COLO829 (cell line): ENCODE measurements around the gene LSP1.

ENCODE experiments used
- DNase-seq: peaks from one replicate; pipeline ENCODE4 v3.0.0; 2012; ENCODE audit warnings: low spot score

LSP1 gene

GRCh38 chr11:1848640-1849430, 4.0 kb upstream of the LSP1 start:
- DNase-seq, result no peak

GRCh38 chr11:1851468-1852180, 1.3 kb upstream of the LSP1 start:
- no peak for DNase-seq

DNA sequence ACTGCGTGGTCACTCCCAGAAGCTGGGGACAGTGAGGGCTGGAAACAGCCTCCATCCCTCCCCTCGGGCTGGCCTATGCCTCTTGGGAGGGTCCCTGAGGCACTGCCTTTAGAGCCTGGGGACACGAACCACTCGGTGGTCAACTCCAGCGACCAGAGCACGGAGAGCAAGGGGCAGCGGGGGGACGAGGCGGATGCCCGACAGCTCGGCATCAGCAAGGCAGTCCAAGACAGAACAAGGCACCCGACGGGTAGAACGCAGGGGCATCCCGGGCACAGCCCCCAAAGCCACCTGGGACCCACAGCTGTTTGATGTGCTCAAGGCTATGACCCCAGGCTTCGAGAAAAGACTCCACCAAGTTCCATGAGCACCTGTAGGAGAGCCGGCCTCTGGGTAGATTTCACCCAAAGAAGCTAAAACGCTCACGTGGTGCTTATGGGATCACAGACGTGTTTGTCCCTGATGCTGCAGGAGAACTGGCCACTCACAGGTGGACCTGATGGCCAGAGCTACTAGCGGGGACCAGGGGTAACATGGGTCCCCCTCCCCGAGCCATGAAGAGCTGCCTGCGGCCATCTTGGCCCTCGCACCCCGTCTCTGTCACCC, 510 bp upstream of the LSP1 start:
- DNase-seq, result no peak

DNA sequence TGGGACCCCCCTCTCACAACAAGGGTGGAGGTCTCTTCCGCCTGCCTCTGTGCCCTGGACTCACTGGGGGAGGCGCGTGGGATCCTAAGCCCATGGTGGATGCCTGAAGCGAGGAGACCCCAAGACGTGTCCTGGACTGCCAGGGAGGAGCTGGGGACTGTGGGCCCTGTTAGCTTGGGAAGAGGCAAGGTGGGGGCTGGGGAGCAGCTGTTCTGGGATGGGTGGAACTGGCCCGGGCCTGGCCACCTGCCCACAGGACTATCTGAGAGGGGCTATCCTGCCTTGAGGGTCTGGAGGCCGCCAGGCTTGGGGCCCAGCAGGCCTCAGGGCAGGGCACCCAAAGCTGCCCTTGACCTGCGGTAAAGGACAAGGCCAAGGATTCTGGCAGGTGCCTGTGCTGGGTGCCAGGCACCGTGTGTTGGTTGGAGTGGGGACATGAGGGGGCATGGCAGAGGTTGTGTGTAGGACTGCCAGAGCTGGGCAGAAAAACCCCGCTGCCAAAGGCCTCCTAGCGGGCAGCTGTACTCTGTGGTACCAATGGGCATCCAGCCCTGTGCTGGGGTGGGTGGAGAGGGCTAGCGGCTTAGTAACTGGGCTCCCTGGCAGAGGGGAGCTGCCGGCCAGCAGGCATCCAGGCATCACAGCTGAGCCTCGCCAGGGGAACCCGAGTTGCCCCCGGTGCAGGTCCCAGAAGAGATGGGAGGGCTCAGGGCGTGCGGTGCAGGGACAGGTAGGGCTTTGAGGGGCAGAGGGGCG, 670 bp downstream of the LSP1 start:
- no peak for DNase-seq

DNA sequence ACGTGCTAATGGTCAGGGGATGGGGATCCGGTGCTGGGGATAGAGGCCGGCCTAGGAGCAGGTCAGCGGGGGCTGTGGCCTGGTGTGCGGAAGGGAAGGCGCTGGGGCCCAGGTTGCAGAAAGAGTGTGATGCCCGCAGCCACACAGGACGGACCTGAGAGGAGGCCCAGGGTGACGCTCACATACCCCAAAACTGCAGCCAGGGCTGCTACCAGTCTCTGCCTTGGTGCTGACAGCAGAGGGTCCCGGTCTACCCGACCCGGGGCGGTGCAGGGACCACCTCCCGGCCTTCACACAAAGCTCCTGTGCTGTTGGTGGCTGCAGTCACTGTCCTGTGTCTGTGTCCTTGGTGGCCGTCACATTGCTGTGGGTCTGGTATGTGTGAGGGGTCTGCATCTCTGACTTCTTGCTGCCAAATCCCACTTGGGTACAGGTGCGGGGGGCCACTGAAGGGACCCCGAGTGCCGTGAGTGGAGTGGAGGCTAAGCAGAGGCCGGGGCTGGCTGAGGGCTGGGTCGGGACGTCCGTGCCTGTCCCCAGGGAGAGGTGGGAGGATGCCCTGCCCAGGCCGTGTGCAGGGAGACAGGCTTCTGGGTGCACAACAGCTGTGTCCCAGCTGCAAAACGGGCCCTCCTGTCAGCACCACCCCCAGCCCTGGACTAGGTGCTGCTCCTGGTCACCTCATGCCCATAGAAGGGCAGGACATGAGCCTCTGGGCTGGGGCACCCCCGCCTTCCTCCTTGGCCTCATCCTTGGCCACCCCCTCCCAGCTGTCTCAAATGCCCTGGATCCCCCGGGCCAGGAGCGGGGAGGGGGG, 1.5 kb downstream of the LSP1 start:
- DNase-seq, result no peak

GRCh38 chr11:1854949-1855885, 2.3 kb downstream of the LSP1 start:
- DNase-seq, result no peak

DNA sequence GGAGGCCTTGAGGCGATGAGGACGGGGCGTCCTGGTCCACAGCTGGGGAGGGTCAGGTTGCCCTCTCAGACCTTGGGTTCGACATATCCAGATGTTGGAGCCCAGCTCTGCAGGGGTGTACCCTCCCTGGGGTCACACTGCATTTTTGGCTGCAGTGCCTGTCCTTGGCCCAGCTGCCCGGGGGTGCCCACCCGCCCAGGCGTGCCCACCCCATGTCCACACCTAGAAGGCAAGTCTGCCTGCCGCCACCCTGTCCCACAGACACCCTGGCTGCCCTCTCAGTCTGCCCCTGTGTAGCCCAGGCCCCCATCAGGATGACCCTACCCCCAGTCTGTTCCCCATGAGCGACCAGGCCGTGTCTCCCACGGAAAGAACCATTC, 3.0 kb downstream of the LSP1 start:
- DNase-seq, result no peak

DNA sequence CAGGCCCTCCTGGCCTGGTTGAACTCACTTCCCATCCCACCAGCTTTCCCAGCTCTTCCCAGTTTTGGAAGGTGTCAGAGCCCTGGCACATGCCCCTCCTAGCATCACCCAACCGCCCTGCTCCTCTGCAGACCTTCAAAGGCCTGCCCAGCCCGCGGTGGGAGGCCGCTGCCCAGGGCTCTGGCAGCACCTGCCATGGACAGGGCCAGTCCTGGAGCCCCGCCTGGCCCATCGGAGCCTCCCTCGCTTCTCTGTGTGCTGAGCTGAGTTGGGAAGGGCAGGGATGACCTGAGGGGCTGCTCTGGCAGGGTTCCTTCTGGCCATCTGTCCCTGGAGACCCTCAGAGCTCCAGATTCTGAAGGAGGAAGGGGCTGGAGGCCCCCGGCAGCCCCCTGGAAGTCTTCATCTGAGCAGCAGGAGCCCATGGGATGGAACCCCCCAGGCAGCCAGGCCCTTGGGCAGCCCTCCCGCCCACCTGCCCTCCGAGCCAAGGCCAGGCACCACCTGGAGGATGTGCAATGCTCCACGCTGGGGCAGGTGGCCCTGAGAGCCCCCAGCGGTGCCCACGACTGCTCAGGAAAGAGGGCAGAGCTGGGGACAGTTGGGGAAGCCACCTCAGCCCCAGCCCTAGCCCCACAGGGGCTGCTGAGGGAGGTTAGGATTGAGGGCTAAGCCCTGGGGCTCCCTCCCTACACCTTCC, 3.6 kb downstream of the LSP1 start:
- no peak for DNase-seq

- DNase-seq, result no peak
Observed at GRCh38 chr11:1857064-1857463, 4.2 kb downstream of the LSP1 start.

GRCh38 chr11:1858154-1858553, 5.3 kb downstream of the LSP1 start:
- DNase-seq, result no peak

- no peak for DNase-seq
Observed at GRCh38 chr11:1858576-1858975, 5.7 kb downstream of the LSP1 start.

GRCh38 chr11:1859004-1859403, 6.1 kb downstream of the LSP1 start:
- DNase-seq, result no peak

- no peak for DNase-seq
Observed at GRCh38 chr11:1860108-1860507, 7.2 kb downstream of the LSP1 start.

DNA sequence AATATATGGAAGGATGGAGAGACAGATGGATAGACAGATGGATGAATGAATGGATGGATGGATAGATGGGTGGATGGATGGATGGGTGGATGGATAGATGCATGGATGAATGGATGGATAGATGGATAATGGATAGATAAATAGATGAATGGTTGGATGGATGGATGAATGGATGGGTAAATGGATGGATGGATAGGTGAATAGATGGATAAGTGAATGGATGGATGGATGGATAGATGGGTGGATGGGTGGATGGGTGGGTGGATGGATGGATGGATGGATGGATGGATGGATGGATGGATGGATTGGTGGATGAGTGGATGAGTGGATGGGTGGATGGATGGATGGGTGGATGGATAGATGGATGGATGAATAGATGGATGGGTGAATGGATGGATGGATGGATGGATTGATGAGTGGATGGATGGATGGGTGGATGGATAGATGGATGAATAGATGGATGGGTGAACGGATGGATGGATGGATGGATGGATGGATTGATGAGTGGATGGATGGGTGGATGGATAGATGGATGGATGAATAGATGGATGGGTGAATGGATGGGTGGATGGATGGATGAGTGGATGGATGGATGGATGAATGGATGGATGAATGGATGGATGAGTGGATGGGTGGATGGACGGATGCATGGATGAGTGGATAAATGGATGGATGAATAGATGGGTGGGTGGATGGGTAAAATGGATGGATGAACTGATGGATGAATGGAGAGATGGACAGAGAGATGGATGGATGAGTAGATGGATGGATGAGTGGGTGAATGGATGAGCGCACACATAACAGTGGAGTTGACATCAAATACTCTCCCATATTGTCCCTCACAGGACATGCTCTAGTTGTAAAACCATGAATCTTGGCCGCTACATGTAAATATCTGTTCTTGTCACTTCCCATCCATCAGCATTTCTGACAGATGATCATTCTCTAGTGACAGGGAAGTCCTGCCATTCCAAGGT, 8.8 kb downstream of the LSP1 start:
- DNase-seq, result no peak

- DNase-seq, result no peak
Observed at GRCh38 chr11:1862588-1863351, 9.9 kb downstream of the LSP1 start.

DNA sequence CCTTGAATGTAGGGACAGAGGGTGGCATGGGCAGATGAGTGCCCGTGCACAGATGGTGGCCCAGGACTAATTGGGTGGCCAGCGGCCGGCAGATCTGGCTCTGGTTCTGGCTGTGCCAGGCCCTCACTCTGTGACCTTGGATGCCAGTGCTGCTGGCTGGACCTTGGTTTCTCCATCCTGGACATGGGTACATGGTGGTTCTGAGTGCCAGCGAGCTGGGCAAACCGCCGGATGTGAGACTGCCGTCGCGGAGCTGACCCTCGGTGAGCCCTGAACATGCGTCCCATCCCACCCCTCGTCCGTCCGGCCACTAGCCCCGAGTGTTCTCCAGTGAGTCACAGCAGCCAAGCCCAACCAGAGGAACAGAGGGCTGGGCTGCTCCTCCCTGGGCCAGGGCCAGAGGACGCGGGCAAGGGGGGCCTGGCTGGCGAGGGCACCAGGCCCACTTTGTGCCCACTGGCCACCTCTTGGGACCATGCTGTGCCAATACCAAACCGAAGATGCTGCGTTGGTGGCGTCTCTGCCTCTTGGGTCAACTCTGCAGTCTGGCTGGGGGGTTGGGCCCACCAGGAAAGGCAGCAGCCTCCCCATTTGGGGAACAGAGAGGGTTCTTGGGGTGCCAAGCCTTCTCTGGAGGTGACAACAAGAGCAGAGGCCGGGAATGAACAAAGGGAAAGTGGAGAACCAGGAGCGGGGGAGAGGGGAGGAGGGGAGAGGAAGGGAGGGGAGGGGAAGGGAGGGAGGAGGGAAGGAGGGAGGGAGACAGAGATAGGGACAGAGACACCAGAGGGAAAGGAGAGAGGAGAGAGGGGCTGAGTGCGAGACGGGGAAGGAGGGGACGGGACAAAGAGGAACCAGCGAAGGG, 10.7 kb downstream of the LSP1 start:
- DNase-seq, result peak; percentile 89

GRCh38 chr11:1864231-1864630, 11.3 kb downstream of the LSP1 start:
- DNase-seq, result no peak
